Right kidney (tissue), 1 donor: Measurements from ENCODE around the gene ZMYND19.
"Not testable (repeated sequence)": the region's sequence is repeated elsewhere in the genome, so short reads cannot be mapped to it uniquely, and the experiment has no call there.

Experiments
- DNase-seq: peaks from one replicate; pipeline ENCODE4 v3.0.0-alpha.2; 2016

ZMYND19 gene

GRCh38 chr9:137615387-137615871 lies 25.1 kb upstream of the ZMYND19 start:
- no peak for DNase-seq

- DNase-seq, result no peak
Observed at GRCh38 chr9:137614631-137615386, 24.5 kb upstream of the ZMYND19 start.

GRCh38 chr9:137613738-137614523 lies 23.6 kb upstream of the ZMYND19 start:
- no peak for DNase-seq

- DNase-seq, result no peak
Observed at GRCh38 chr9:137613259-137613658, 22.9 kb upstream of the ZMYND19 start.

GRCh38 chr9:137612741-137613142 lies 22.4 kb upstream of the ZMYND19 start:
- no peak for DNase-seq

GRCh38 chr9:137611623-137612609 lies 21.6 kb upstream of the ZMYND19 start:
- peak; percentile 22 for DNase-seq

- DNase-seq, result no peak
Observed at GRCh38 chr9:137610944-137611343, 20.6 kb upstream of the ZMYND19 start.

GRCh38 chr9:137607141-137607857 lies 17.0 kb upstream of the ZMYND19 start:
- peak; percentile 35 for DNase-seq

GRCh38 chr9:137606734-137607138 lies 16.4 kb upstream of the ZMYND19 start:
- DNase-seq, result no peak

- DNase-seq, result no peak
Observed at GRCh38 chr9:137606005-137606621, 15.8 kb upstream of the ZMYND19 start.

- DNase-seq, result peak; percentile 89
Observed at GRCh38 chr9:137605121-137606004, 15.1 kb upstream of the ZMYND19 start, which contains the start of gene ARRDC1. ARRDC1 (plus strand) TSS chr9:137605686; CDS start chr9:137605718, 32 bp downstream.

- DNase-seq, result peak; percentile 34
Observed at GRCh38 chr9:137604345-137605086, 14.2 kb upstream of the ZMYND19 start.

- DNase-seq, result no peak
Observed at GRCh38 chr9:137603879-137604278, 13.6 kb upstream of the ZMYND19 start.

- no peak for DNase-seq
Observed at GRCh38 chr9:137602661-137603060, 12.3 kb upstream of the ZMYND19 start.

GRCh38 chr9:137598943-137599342 lies 8.6 kb upstream of the ZMYND19 start:
- DNase-seq, result no peak

- not testable (repeated sequence) for DNase-seq
Observed at GRCh38 chr9:137596577-137596976, 6.3 kb upstream of the ZMYND19 start.

GRCh38 chr9:137593176-137593575 lies 2.9 kb upstream of the ZMYND19 start:
- no peak for DNase-seq

GRCh38 chr9:137592767-137593166 lies 2.5 kb upstream of the ZMYND19 start:
- DNase-seq, result no peak

- no peak for DNase-seq
Observed at GRCh38 chr9:137590123-137590468, 216 bp downstream of the ZMYND19 start.
